ENCODE measurements around the gene NOX5.

GRCh38 chr15:69091654-69092053 lies 77.2 kb downstream of the NOX5 start:
- TF ChIP-seq PBX3 (IDR thresholded peaks at IDR 0.05), result no peak
- TF ChIP-seq KDM1A (IDR thresholded peaks at IDR 0.05; ENCODE audit: low read depth), result no peak
- TF ChIP-seq REST (IDR thresholded peaks at IDR 0.05), result no peak
- TF ChIP-seq ESRRA (IDR thresholded peaks at IDR 0.05; ENCODE audit: borderline replicate concordance, low read length), result no peak
- TF ChIP-seq POLR2A (IDR thresholded peaks at IDR 0.05; ENCODE audit: low read length), result no peak
- TF ChIP-seq NR3C1 (IDR thresholded peaks at IDR 0.05), result no peak
- no peak for TF ChIP-seq ELK1 (IDR thresholded peaks at IDR 0.05; ENCODE audit: low read depth, low read length)
- no peak for TF ChIP-seq POLR2AphosphoS2 (conservative IDR thresholded peaks at IDR 0.05; ENCODE audit: low read length)
- no peak for TF ChIP-seq CTCF (IDR thresholded peaks at IDR 0.05)

Measured in A549 (cell line).